Ramos (cell line): ENCODE measurements around the gene DPP6.

Experiments
- in situ Hi-C: fragments of 300-500 bp; cut with MboI; formaldehyde crosslinking; loops from one replicate; pipeline ENCODE4 v1.14.3; 2022; ENCODE audit warnings: low sequenced_read_pairs; ENCODE audit not compliant: unreplicated experiment

Gene DPP6

GRCh38 chr7:154324196-154324595 lies 272.0 kb downstream of the DPP6 start:
- in situ Hi-C loops: no loop called here

DNA sequence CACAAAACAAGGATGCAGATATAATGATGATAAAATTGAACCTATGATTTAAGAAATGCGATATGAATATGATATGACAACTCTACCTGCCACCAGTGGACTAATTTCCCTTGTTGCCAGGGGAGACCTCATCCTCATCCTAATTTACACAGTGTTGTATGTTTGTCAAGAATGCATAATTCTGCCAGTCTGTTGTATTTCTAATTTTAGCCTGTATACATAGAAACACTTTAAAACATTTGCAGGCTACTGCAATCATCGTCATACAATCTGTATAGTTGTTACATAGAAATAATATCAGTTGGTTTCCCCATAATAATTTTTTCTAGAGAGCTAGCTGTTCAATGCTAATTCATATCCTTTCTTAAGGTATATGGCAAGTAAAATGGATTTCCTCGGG lies 274.2 kb downstream of the DPP6 start:
- in situ Hi-C loops: no loop called here

DNA sequence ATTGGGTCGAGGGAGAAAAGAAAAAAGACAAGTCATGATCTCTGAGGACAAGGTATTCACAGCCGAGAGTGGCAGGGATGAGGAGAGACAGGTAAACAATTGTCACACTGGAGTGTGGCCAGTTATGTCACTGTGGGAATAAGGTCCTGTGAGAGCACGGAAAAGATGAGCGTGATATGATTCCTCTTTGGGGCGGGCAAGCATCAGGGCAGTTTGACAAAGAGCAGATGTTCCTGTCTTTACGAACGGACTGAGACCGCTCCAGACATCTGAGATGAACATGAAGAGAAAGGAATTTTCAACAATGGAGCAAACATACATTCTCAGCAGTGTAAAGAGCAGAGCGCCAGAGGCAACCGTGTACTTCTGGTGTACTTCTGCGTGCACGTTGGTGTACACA lies 278.1 kb downstream of the DPP6 start:
- in situ Hi-C loops: no loop called here

GRCh38 chr7:154332811-154333580 lies 280.8 kb downstream of the DPP6 start:
- in situ Hi-C loops: no loop called here

GRCh38 chr7:154336295-154336694 lies 284.1 kb downstream of the DPP6 start:
- in situ Hi-C loops: no loop called here

GRCh38 chr7:154338701-154339506 lies 286.7 kb downstream of the DPP6 start:
- in situ Hi-C loops: no loop called here

DNA sequence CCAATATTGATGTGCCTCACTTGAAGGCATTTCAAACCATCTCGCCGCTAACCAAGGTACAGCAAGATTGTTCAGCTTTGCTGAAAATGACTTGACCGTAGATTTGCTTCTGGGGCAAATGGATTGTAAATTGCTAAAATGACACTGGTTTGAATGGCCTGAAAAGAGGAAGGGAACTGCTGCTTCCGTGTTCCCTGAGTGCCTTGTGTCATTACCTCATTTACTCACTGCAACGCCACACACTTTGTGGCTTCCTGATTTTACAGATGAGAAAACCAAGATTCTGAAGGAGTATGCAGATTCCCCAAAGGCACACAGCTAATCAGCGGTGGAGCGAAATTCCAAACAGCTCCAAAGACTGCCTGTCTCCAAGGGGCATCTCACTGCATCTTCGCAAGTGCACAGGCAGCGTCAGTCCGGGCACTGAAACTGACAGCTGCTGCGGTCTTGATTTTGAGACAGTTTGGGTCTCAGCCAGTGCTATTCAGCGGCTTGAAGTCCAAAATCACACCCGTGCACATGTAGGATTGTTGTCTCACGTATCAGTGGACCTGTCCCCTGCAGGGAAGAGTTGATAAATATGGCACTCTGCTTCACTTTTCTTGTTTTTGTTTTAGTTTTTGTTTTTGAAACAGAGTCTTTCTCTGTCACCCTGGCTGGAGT lies 290.9 kb downstream of the DPP6 start:
- in situ Hi-C loops: no loop called here

- in situ Hi-C loops: no loop called here
Measured at GRCh38 chr7:154343778-154344412, 291.7 kb downstream of the DPP6 start.

DNA sequence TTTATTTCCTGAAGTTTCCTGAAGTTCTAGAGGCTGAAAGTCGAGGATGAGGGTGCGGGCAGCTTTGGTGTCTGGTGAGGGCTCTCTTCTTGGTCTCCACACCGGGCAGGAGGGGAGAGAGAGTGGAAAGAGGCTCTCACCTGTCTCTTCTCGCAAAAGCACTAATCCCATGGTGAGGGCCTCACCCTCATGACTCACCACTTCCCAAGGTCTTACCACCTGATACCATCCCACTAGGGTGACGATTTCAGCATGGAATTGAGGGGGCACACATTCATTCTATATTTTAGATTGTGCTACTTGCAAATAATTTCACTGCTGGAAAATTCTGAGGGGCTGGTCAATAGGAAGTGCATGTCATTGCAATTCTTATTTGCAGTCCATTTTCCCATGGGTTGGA lies 292.9 kb downstream of the DPP6 start:
- in situ Hi-C loops: no loop called here

- in situ Hi-C loops: no loop called here
Measured at GRCh38 chr7:154347700-154348266, 295.6 kb downstream of the DPP6 start.

- in situ Hi-C loops: no loop called here
Measured at GRCh38 chr7:154350892-154351291, 298.7 kb downstream of the DPP6 start.

- in situ Hi-C loops: no loop called here
Measured at GRCh38 chr7:154353355-154353767, 301.2 kb downstream of the DPP6 start.

GRCh38 chr7:154364170-154364569 lies 312.0 kb downstream of the DPP6 start:
- in situ Hi-C loops: no loop called here

- in situ Hi-C loops: no loop called here
Measured at GRCh38 chr7:154371424-154371823, 319.2 kb downstream of the DPP6 start.

DNA sequence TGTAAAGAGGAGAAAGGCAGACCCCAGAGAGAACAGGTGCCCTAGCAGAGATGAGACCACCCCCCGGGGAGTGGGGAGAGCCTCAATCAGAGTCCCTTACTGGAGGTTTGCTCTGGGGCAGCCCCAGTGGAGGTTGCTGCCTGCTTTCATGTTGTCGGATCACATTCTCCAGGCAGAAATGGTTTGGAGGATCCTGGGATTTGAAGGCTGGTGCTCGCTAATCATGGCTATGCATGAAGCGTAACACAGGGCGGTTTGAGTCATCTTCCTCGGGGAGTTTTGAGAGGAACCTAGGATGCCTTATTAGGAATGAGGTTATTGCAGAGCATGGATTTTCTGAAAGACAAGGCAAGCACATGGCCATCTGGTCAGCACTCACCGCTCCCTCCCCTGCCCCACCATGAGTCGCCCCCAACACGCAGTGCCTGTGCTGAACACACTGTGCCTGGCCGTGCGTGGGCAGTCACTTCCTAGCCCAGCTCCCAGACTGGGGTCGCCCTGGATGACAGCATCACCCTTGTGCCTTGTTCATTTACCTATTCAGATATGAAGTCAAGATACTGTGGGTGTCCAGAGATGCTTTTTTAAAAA lies 319.9 kb downstream of the DPP6 start:
- in situ Hi-C loops: no loop called here

DNA sequence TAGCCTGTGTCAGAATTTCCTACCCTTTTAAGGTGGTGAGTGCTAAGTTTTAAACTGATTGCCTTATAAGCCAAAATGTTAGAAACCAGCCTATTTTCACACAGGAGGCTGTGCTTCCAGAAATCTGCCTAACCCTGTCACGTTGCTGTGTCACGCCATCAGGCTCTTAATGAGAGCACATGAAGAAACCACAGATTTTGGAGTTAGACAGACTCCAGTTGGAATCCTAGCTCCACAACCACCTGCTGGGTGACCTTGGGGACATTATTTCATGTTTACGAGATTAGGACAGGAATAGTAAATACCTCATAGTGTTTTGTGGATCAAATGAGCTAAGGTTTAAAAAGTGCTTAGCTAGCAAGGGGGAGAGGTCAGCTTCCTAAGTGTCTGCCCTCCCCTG lies 321.8 kb downstream of the DPP6 start:
- in situ Hi-C loops: no loop called here

GRCh38 chr7:154375956-154376355 lies 323.8 kb downstream of the DPP6 start:
- in situ Hi-C loops: no loop called here

DNA sequence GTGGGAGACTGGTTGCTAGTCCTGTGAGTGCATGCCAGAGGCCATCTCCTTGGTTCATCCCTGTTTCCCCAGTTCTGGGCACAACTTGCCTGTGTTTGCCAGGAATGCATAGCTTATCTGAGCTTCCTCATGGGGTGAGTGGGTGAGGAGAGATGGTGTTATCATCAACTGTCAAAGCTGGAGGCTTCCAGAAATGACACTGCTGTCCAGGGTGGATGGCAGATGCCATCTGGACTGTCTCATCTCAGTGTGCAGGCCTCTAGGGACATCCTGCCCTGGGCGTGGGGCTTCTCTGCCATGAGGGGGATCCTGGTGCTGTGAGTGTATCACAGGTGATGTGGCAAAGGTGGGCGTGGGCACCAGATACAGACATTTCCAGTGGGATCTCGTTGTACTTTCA lies 328.6 kb downstream of the DPP6 start:
- in situ Hi-C loops: no loop called here

DNA sequence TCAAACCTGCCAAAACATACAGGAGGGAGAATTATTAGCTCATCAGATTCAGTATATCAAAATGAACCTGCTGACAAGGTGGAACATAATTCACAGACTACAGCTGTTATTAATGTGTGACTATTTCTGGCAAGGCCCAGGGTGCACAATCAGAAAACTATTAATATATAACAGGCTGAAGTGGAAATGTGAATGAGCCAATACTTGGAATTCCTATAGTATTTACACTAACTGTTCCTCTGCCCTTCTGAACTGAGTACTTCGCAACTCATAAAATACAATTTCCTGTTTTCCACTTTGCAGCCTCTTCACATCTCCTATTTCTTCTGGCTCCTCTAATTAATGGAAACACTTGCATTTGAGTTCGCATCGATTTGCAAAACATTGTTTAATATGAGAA lies 330.8 kb downstream of the DPP6 start:
- in situ Hi-C loops: no loop called here

- in situ Hi-C loops: no loop called here
Measured at GRCh38 chr7:154385214-154385613, 333.0 kb downstream of the DPP6 start.
